ENCODE data around the gene SLC38A2. TPM values are rescaled to one million over a fixed set of nuclear protein-coding genes. Genes with fewer than 3 reads are reported as not detected.
"Not testable (repeated sequence)": the region's sequence is repeated elsewhere in the genome, so short reads cannot be mapped to it uniquely, and the experiment has no call there.

SLC38A2 gene
- total RNA-seq, 2 experiments from 2014 or later = 227 to 230 TPM

GRCh38 chr12:46402941-46403718, 30.6 kb upstream of the SLC38A2 start:
- Mint-ChIP-seq H3K4me1 (peaks cover 49% of the 10 kb centered on the region), H3K36me3 (peaks cover 14% of the 10 kb centered on the region), H3K27ac (no peak overlapping the region), H3K27me3 (no peaks in the 10 kb centered on the region), H3K4me3 (no peak overlapping the region), H3K9me3 (peaks cover 15% of the 10 kb centered on the region)
- no peak for DNase-seq

- DNase-seq = no peak
- H3K4me3 Mint-ChIP-seq = no peak overlapping the region
- H3K4me1 Mint-ChIP-seq = peaks cover 44% of the 10 kb centered on the region
- no peak overlapping the region for H3K27ac Mint-ChIP-seq
- peaks cover 15% of the 10 kb centered on the region for H3K9me3 Mint-ChIP-seq
- peaks cover 18% of the 10 kb centered on the region for H3K36me3 Mint-ChIP-seq
- no peaks in the 10 kb centered on the region for H3K27me3 Mint-ChIP-seq
These were observed 29.9 kb upstream of the SLC38A2 start for GRCh38 chr12:46402451-46402850.

- no peak for DNase-seq
- Mint-ChIP-seq H3K27me3 (no peaks in the 10 kb centered on the region), H3K4me3 (no peak overlapping the region), H3K36me3 (peaks cover 18% of the 10 kb centered on the region), H3K9me3 (peaks cover 15% of the 10 kb centered on the region), H3K4me1 (peaks cover 41% of the 10 kb centered on the region), H3K27ac (no peak overlapping the region)
These were observed 29.1 kb upstream of the SLC38A2 start for GRCh38 chr12:46401662-46402061.

GRCh38 chr12:46400406-46400805, 27.8 kb upstream of the SLC38A2 start:
- Mint-ChIP-seq H3K4me3 (no peak overlapping the region), H3K4me1 (peaks cover 40% of the 10 kb centered on the region), H3K27ac (no peak overlapping the region), H3K9me3 (peaks cover 15% of the 10 kb centered on the region), H3K36me3 (peaks cover 14% of the 10 kb centered on the region), H3K27me3 (no peaks in the 10 kb centered on the region)
- DNase-seq = no peak

- not testable (repeated sequence) for H3K27me3 Mint-ChIP-seq, H3K27ac Mint-ChIP-seq, DNase-seq, H3K4me3 Mint-ChIP-seq
- peaks cover 36% of the 10 kb centered on the region for H3K4me1 Mint-ChIP-seq
- peaks cover 14% of the 10 kb centered on the region for H3K36me3 Mint-ChIP-seq
- peaks cover 15% of the 10 kb centered on the region for H3K9me3 Mint-ChIP-seq
These were observed 27.1 kb upstream of the SLC38A2 start for GRCh38 chr12:46399461-46400248.

GRCh38 chr12:46396826-46397225, 24.3 kb upstream of the SLC38A2 start:
- H3K4me3 Mint-ChIP-seq = no peak overlapping the region
- H3K27ac Mint-ChIP-seq = no peak overlapping the region
- peaks cover 20% of the 10 kb centered on the region for H3K4me1 Mint-ChIP-seq
- peaks cover 20% of the 10 kb centered on the region for H3K36me3 Mint-ChIP-seq
- peaks cover 15% of the 10 kb centered on the region for H3K9me3 Mint-ChIP-seq
- DNase-seq = no peak
- H3K27me3 Mint-ChIP-seq = no peaks in the 10 kb centered on the region

GRCh38 chr12:46395388-46395787, 22.8 kb upstream of the SLC38A2 start:
- Mint-ChIP-seq H3K27ac (no peak overlapping the region), H3K36me3 (peaks cover 27% of the 10 kb centered on the region), H3K4me1 (peaks cover 25% of the 10 kb centered on the region), H3K9me3 (peaks cover 12% of the 10 kb centered on the region), H3K4me3 (no peak overlapping the region), H3K27me3 (no peaks in the 10 kb centered on the region)
- DNase-seq = no peak

GRCh38 chr12:46391630-46392029, 19.1 kb upstream of the SLC38A2 start:
- no peak for DNase-seq

GRCh38 chr12:46390881-46391280, 18.3 kb upstream of the SLC38A2 start:
- no peaks in the 10 kb centered on the region for H3K27me3 Mint-ChIP-seq
- no peak for DNase-seq
- H3K4me3 Mint-ChIP-seq = no peak overlapping the region
- peak overlapping the region; percentile 68 for H3K27ac Mint-ChIP-seq
- peaks cover 14% of the 10 kb centered on the region for H3K36me3 Mint-ChIP-seq
- peaks cover 50% of the 10 kb centered on the region for H3K4me1 Mint-ChIP-seq
- no peaks in the 10 kb centered on the region for H3K9me3 Mint-ChIP-seq

More at GRCh38 chr12:46391630-46392029, 19.1 kb upstream of the SLC38A2 start:
- H3K27ac Mint-ChIP-seq = no peak overlapping the region
- no peaks in the 10 kb centered on the region for H3K9me3 Mint-ChIP-seq
- peaks cover 47% of the 10 kb centered on the region for H3K4me1 Mint-ChIP-seq
- no peak overlapping the region for H3K4me3 Mint-ChIP-seq
- no peaks in the 10 kb centered on the region for H3K27me3 Mint-ChIP-seq
- H3K36me3 Mint-ChIP-seq = peaks cover 14% of the 10 kb centered on the region

GRCh38 chr12:46390304-46390703, 17.7 kb upstream of the SLC38A2 start:
- DNase-seq = no peak
- Mint-ChIP-seq H3K4me3 (no peak overlapping the region), H3K4me1 (peaks cover 53% of the 10 kb centered on the region), H3K27ac (no peak overlapping the region), H3K9me3 (no peaks in the 10 kb centered on the region), H3K27me3 (no peaks in the 10 kb centered on the region), H3K36me3 (peaks cover 14% of the 10 kb centered on the region)

- no peak for DNase-seq
- Mint-ChIP-seq H3K4me1 (peaks cover 56% of the 10 kb centered on the region), H3K36me3 (peaks cover 14% of the 10 kb centered on the region), H3K27me3 (no peaks in the 10 kb centered on the region), H3K27ac (no peak overlapping the region), H3K4me3 (no peak overlapping the region), H3K9me3 (no peaks in the 10 kb centered on the region)
These were observed 16.6 kb upstream of the SLC38A2 start for GRCh38 chr12:46389031-46389616.

- Mint-ChIP-seq H3K4me1 (peaks cover 56% of the 10 kb centered on the region), H3K36me3 (peaks cover 14% of the 10 kb centered on the region), H3K4me3 (peak overlapping the region; percentile 55), H3K27me3 (no peaks in the 10 kb centered on the region), H3K9me3 (no peaks in the 10 kb centered on the region), H3K27ac (peak overlapping the region; percentile 82)
- DNase-seq = no peak
These were observed 16.0 kb upstream of the SLC38A2 start for GRCh38 chr12:46388427-46389021.

GRCh38 chr12:46387670-46388069, 15.1 kb upstream of the SLC38A2 start:
- Mint-ChIP-seq H3K36me3 (peaks cover 11% of the 10 kb centered on the region), H3K27ac (peak overlapping the region; percentile 82), H3K4me3 (peak overlapping the region; percentile 61), H3K9me3 (no peaks in the 10 kb centered on the region), H3K27me3 (no peaks in the 10 kb centered on the region), H3K4me1 (peaks cover 55% of the 10 kb centered on the region)
- DNase-seq = peak; percentile 46

GRCh38 chr12:46386877-46387629, 14.5 kb upstream of the SLC38A2 start:
- Mint-ChIP-seq H3K27ac (peak overlapping the region; percentile 82), H3K4me3 (peak overlapping the region; percentile 61), H3K36me3 (peaks cover 8% of the 10 kb centered on the region), H3K4me1 (peaks cover 57% of the 10 kb centered on the region), H3K9me3 (no peaks in the 10 kb centered on the region), H3K27me3 (no peaks in the 10 kb centered on the region)
- DNase-seq = no peak

Data from activated naive CD8-positive, alpha-beta T cell treated with anti-CD3 and anti-CD28 coated beads for 36 hours (primary cell).